ENCODE data around the gene PCBP3.

The PCBP3 gene

DNA sequence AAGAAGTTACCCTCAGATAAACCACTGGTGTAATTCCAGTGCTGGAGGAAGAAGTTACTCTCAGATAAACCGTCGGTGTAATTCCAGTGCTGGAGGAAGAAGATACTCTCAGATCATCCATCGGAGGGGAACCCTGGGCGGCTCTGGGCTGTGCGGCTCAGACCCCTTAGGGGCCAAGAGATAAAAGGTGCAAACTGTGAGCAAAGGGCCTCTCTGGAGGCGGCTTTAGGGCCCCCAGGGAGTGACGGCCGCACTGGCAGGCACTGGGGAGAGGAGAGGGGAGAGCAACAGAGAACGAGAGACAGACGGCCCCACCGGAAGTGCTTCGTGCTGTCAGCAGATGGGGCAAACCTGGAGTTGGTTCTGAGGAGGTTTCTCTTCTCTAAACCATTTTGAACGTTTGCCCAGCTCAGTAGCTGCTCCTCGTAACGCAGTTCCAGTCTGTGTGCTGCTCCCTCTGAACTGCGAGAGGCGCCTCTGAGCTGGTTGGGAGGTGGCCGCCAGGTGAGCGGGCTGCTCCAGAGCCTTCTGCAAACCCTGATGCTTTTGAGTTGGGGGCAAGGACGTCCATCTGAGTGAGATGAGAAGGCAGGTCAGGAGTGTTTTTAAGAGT, 275.4 kb downstream of the PCBP3 start:
- Histone ChIP-seq H3K4me1 (ENCODE audit: control insufficient read depth, insufficient read depth, low read length) (no peaks in the 10 kb centered on the region), H3K9me3 (ENCODE audit: control insufficient read depth, insufficient read depth, low read length) (no peaks in the 10 kb centered on the region), H3K4me3 (ENCODE audit: low read length) (no peak overlapping the region), H3K27me3 (ENCODE audit: control insufficient read depth, insufficient read depth, low read length) (no peaks in the 10 kb centered on the region), H3K27ac (ENCODE audit: low read length) (no peak overlapping the region), H3K36me3 (ENCODE audit: control insufficient read depth, insufficient read depth, low read length) (no peaks in the 10 kb centered on the region)
- DNase-seq (ENCODE audit: low read depth, low spot score): no peak
- no CpG with 5 or more reads among the region's 20 CpGs for whole genome bisulfite sequencing (ENCODE audit: insufficient coverage, insufficient read length)

DNA sequence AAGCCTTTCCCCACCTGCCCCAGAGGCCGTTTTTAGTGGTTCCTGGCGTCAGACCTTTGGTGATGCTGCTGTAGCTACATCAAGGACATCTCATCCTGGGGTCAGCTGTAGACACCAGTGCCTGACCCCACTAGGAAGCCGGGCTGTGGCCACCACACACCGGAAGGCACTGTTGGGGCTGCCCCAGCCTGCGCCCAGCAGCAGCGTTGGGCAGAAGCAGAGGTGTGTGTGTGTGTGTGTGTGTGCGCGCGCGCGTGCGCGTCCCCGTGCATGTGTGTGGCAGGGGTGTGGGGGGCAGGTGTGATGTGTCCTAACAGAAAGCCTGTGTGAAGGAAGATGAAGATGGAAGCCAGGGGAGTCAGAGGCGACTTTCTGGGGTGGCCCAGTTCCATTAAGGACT, 276.1 kb downstream of the PCBP3 start:
- no CpG with 5 or more reads among the region's 15 CpGs for WGBS (ENCODE audit: insufficient coverage, insufficient read length)
- H3K4me1 ChIP-seq (ENCODE audit: control insufficient read depth, insufficient read depth, low read length): no peaks in the 10 kb centered on the region

GRCh38 chr21:45920824-45921600, 277.5 kb downstream of the PCBP3 start:
- no peak overlapping the region for H3K27ac ChIP-seq (ENCODE audit: low read length)
- H3K27me3 ChIP-seq (ENCODE audit: control insufficient read depth, insufficient read depth, low read length): no peaks in the 10 kb centered on the region
- WGBS (ENCODE audit: insufficient coverage, insufficient read length): no CpG with 5 or more reads among the region's 8 CpGs
- H3K4me3 ChIP-seq (ENCODE audit: low read length): no peak overlapping the region
- H3K9me3 ChIP-seq (ENCODE audit: control insufficient read depth, insufficient read depth, low read length): 0 out of 2 replicates have a peak, but pooled peaks cover 2% of the 10 kb centered on the region
- no peak for DNase-seq (ENCODE audit: low read depth, low spot score)
- no peaks in the 10 kb centered on the region for H3K4me1 ChIP-seq (ENCODE audit: control insufficient read depth, insufficient read depth, low read length)
- H3K36me3 ChIP-seq (ENCODE audit: control insufficient read depth, insufficient read depth, low read length): no peaks in the 10 kb centered on the region

More for the DNA sequence above, 276.1 kb downstream of the PCBP3 start:
- H3K27ac ChIP-seq (ENCODE audit: low read length): no peak overlapping the region
- DNase-seq (ENCODE audit: low read depth, low spot score): no peak
- H3K36me3 ChIP-seq (ENCODE audit: control insufficient read depth, insufficient read depth, low read length): no peaks in the 10 kb centered on the region
- H3K27me3 ChIP-seq (ENCODE audit: control insufficient read depth, insufficient read depth, low read length): no peaks in the 10 kb centered on the region
- H3K4me3 ChIP-seq (ENCODE audit: low read length): no peak overlapping the region
- no peaks in the 10 kb centered on the region for H3K9me3 ChIP-seq (ENCODE audit: control insufficient read depth, insufficient read depth, low read length)

DNA sequence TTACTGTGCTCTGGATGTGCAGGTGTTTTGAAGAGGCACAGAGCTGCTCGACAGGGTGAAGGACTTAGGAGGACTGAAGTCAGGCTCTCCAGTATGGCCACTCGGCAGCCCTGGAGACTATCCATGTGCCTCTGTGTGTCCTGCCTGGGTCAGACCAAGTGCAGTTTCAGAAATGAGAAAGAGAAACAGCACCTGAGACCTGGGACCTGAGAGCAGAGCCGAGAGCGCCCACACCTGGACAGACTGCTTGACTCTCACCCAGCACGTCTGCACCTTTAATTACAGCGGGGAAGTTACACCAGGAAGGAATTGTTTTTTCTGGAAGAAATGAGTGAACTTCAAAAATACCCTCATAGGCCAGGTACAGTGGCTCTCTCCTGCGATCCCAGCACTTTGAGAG, 278.4 kb downstream of the PCBP3 start:
- DNase-seq (ENCODE audit: low read depth, low spot score): no peak
- no peak overlapping the region for H3K27ac ChIP-seq (ENCODE audit: low read length)
- H3K27me3 ChIP-seq (ENCODE audit: control insufficient read depth, insufficient read depth, low read length): no peaks in the 10 kb centered on the region
- 0 out of 2 replicates have a peak, but pooled peaks cover 2% of the 10 kb centered on the region for H3K9me3 ChIP-seq (ENCODE audit: control insufficient read depth, insufficient read depth, low read length)
- H3K4me3 ChIP-seq (ENCODE audit: low read length): no peak overlapping the region
- no peaks in the 10 kb centered on the region for H3K4me1 ChIP-seq (ENCODE audit: control insufficient read depth, insufficient read depth, low read length)
- no peaks in the 10 kb centered on the region for H3K36me3 ChIP-seq (ENCODE audit: control insufficient read depth, insufficient read depth, low read length)
- no CpG with 5 or more reads among the region's 7 CpGs for WGBS (ENCODE audit: insufficient coverage, insufficient read length)

DNA sequence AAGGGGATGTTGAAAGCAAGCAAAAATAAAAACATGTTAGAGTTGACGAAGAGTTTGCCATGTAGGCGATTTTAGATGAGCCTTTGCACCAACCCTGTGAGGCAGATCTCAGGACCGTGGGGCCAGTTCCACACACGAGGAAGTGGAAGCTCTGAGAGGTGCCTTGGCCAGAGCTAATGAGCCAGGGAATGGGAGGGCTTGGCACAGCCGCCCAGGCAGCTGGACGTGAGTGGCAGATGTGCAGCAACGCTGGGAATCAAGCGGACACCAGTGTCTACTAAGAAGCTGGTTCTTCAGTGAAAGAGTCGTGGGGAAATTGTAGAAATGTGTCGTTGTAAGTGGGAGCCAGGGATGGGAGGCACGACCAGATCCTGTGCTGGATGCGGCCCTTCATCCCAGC, 279.1 kb downstream of the PCBP3 start:
- Histone ChIP-seq H3K27me3 (ENCODE audit: control insufficient read depth, insufficient read depth, low read length) (no peaks in the 10 kb centered on the region), H3K36me3 (ENCODE audit: control insufficient read depth, insufficient read depth, low read length) (no peaks in the 10 kb centered on the region), H3K4me3 (ENCODE audit: low read length) (no peak overlapping the region), H3K9me3 (ENCODE audit: control insufficient read depth, insufficient read depth, low read length) (0 out of 2 replicates have a peak, but pooled peaks cover 2% of the 10 kb centered on the region), H3K4me1 (ENCODE audit: control insufficient read depth, insufficient read depth, low read length) (no peaks in the 10 kb centered on the region), H3K27ac (ENCODE audit: low read length) (no peak overlapping the region)
- no peak for DNase-seq (ENCODE audit: low read depth, low spot score)
- WGBS (ENCODE audit: insufficient coverage, insufficient read length): no CpG with 5 or more reads among the region's 12 CpGs

- peak; percentile 31 for DNase-seq (ENCODE audit: low read depth, low spot score)
- Histone ChIP-seq H3K27me3 (ENCODE audit: control insufficient read depth, insufficient read depth, low read length) (no peaks in the 10 kb centered on the region), H3K27ac (ENCODE audit: low read length) (no peak overlapping the region), H3K4me1 (ENCODE audit: control insufficient read depth, insufficient read depth, low read length) (no peaks in the 10 kb centered on the region), H3K36me3 (ENCODE audit: control insufficient read depth, insufficient read depth, low read length) (no peaks in the 10 kb centered on the region; the same call in 1 of the 2 replicates), H3K4me3 (ENCODE audit: low read length) (no peak overlapping the region), H3K9me3 (ENCODE audit: control insufficient read depth, insufficient read depth, low read length) (0 out of 2 replicates have a peak, but pooled peaks cover 2% of the 10 kb centered on the region)
- WGBS (ENCODE audit: insufficient coverage, insufficient read length): no CpG with 5 or more reads among the region's 6 CpGs
Measured at GRCh38 chr21:45923146-45923545, 279.6 kb downstream of the PCBP3 start.

DNA sequence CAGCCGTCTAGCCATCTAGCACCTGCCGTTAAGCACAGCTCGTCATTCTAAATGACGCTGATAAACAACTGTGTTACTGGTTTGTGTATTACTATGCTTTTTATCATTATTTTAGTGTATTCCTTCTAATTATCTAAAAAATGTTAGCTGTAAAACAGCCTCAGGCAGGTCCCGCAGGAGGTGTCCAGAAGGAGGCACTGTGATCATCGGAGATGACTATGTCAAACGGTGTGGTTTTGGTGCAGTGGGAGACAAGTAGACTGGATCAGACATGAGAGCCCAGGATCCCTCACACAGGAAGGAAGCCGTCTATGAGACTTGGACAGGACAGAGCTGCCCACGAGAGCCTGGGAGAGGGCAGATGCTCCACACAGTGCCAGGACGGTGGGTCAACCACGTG, 282.8 kb downstream of the PCBP3 start:
- H3K27me3 ChIP-seq (ENCODE audit: control insufficient read depth, insufficient read depth, low read length): no peaks in the 10 kb centered on the region
- no peak overlapping the region for H3K4me3 ChIP-seq (ENCODE audit: low read length)
- H3K9me3 ChIP-seq (ENCODE audit: control insufficient read depth, insufficient read depth, low read length): 0 out of 2 replicates have a peak, but pooled peaks cover 2% of the 10 kb centered on the region
- no CpG with 5 or more reads among the region's 11 CpGs for WGBS (ENCODE audit: insufficient coverage, insufficient read length)
- no peak for DNase-seq (ENCODE audit: low read depth, low spot score)
- H3K27ac ChIP-seq (ENCODE audit: low read length): no peak overlapping the region
- H3K4me1 ChIP-seq (ENCODE audit: control insufficient read depth, insufficient read depth, low read length): no peaks in the 10 kb centered on the region
- H3K36me3 ChIP-seq (ENCODE audit: control insufficient read depth, insufficient read depth, low read length): no peaks in the 10 kb centered on the region; the same call in 1 of the 2 replicates

- Histone ChIP-seq H3K4me1 (ENCODE audit: control insufficient read depth, insufficient read depth, low read length) (no peaks in the 10 kb centered on the region), H3K27ac (ENCODE audit: low read length) (no peak overlapping the region), H3K9me3 (ENCODE audit: control insufficient read depth, insufficient read depth, low read length) (0 out of 2 replicates have a peak, but pooled peaks cover 2% of the 10 kb centered on the region), H3K27me3 (ENCODE audit: control insufficient read depth, insufficient read depth, low read length) (no peaks in the 10 kb centered on the region), H3K4me3 (ENCODE audit: low read length) (no peak overlapping the region), H3K36me3 (ENCODE audit: control insufficient read depth, insufficient read depth, low read length) (no peaks in the 10 kb centered on the region; the same call in 1 of the 2 replicates)
- no peak for DNase-seq (ENCODE audit: low read depth, low spot score)
- WGBS (ENCODE audit: insufficient coverage, insufficient read length): no CpG with 5 or more reads among the region's 1 CpG
Measured at GRCh38 chr21:45927032-45927431, 283.5 kb downstream of the PCBP3 start.

DNA sequence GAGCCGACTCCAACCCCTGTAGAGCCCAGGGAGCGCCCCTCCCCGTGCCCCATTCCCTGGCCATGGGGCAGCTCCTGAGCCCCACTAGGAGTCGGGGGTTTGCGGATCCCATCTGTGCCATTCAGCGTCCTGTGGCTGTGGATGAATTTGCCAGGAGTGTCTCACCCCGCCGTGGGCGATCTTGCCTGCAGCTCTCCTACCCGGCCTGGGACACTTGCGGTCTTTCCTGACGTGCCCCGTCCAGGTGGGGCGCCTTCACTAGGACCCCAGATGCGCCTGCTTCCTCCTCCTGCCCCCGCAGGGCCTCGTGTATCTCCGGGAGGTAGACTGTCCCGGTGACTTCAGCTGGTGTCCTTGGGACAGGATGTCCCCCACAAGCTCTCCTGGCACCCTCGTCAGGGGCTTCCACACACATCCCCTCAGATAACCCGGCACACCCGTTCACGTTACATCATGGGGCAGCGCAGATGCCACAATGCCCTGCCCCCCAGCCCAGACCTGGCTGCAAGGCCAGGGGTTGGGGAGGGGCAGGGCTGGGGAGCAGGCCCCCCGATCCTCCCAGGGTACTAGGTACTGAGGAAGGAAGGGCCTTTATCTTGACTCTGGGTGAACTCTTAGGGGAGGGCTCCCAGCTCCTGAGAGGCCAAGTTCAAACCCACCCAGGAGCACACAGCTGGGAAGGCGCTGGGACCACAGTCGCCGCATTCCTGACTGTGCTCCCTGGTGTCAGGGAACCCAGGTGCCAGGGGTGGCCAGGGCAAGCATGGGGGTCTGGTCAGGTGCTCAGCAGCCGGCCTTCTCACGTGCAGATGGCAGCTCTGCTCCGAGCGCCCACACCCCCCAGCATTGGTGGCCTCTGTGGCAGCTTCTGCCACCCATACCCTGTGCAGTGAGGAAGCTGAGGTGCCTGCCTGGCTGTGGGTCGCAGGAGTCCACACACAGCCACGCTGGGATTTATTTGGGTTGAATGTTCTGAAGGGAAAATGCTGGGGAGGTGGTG, 284.6 kb downstream of the PCBP3 start:
- no CpG with 5 or more reads among the region's 34 CpGs for WGBS (ENCODE audit: insufficient coverage, insufficient read length)
- Histone ChIP-seq H3K27ac (ENCODE audit: low read length) (no peak overlapping the region), H3K9me3 (ENCODE audit: control insufficient read depth, insufficient read depth, low read length) (0 out of 2 replicates have a peak, but pooled peaks cover 2% of the 10 kb centered on the region), H3K4me3 (ENCODE audit: low read length) (no peak overlapping the region), H3K27me3 (ENCODE audit: control insufficient read depth, insufficient read depth, low read length) (no peaks in the 10 kb centered on the region), H3K4me1 (ENCODE audit: control insufficient read depth, insufficient read depth, low read length) (no peaks in the 10 kb centered on the region), H3K36me3 (ENCODE audit: control insufficient read depth, insufficient read depth, low read length) (no peaks in the 10 kb centered on the region; the same call in 1 of the 2 replicates)
- DNase-seq (ENCODE audit: low read depth, low spot score): no peak

GRCh38 chr21:45929449-45929848, 285.9 kb downstream of the PCBP3 start:
- H3K4me1 ChIP-seq (ENCODE audit: control insufficient read depth, insufficient read depth, low read length): no peaks in the 10 kb centered on the region
- no peaks in the 10 kb centered on the region for H3K27me3 ChIP-seq (ENCODE audit: control insufficient read depth, insufficient read depth, low read length)
- 0 out of 2 replicates have a peak, but pooled peaks cover 2% of the 10 kb centered on the region for H3K9me3 ChIP-seq (ENCODE audit: control insufficient read depth, insufficient read depth, low read length)
- no CpG with 5 or more reads among the region's 11 CpGs for WGBS (ENCODE audit: insufficient coverage, insufficient read length)
- no peak for DNase-seq (ENCODE audit: low read depth, low spot score)
- no peak overlapping the region for H3K27ac ChIP-seq (ENCODE audit: low read length)
- no peak overlapping the region for H3K4me3 ChIP-seq (ENCODE audit: low read length)
- H3K36me3 ChIP-seq (ENCODE audit: control insufficient read depth, insufficient read depth, low read length): no peaks in the 10 kb centered on the region; the same call in 1 of the 2 replicates
